ENCODE results near the gene PILRA. TPM values are rescaled to one million over a fixed set of nuclear protein-coding genes. Genes with fewer than 3 reads are reported as not detected.

Gene PILRA
- total RNA-seq, 1 donor: 0.36 TPM

- no peak for TF ChIP-seq CTCF (IDR thresholded peaks at IDR 0.05; ENCODE audit: extremely low read depth, low read depth, low read length)
- no peak overlapping the region for H2AFZ ChIP-seq (ENCODE audit: low read length)
These were observed 17.2 kb downstream of the PILRA start for GRCh38 chr7:100390286-100391009.

GRCh38 chr7:100393233-100393905 lies 20.1 kb downstream of the PILRA start:
- H3K4me3 ChIP-seq (ENCODE audit: insufficient read depth, low read length): no peak overlapping the region
- no peaks in the 10 kb centered on the region for H3K9me3 ChIP-seq (ENCODE audit: low read depth, low read length)
- no peak overlapping the region for H3K27ac ChIP-seq (ENCODE audit: low read depth, low read length)
- peaks cover 6% of the 10 kb centered on the region for H3K4me1 ChIP-seq (ENCODE audit: insufficient read depth, low read length)
- no peak overlapping the region for H2AFZ ChIP-seq (ENCODE audit: low read length)
- no peak for DNase-seq (ENCODE audit: insufficient read length, low spot score, missing footprints)
- no peaks in the 10 kb centered on the region for H3K79me2 ChIP-seq (ENCODE audit: insufficient read depth, low read length)
- no peaks in the 10 kb centered on the region for H3K36me3 ChIP-seq (ENCODE audit: insufficient read depth, low read length)
- TF ChIP-seq CTCF (IDR thresholded peaks at IDR 0.05; ENCODE audit: extremely low read depth, low read depth, low read length): no peak
- H4K20me1 ChIP-seq (ENCODE audit: insufficient read depth, low read length): no peaks in the 10 kb centered on the region
- peaks cover 27% of the 10 kb centered on the region for H3K27me3 ChIP-seq (ENCODE audit: insufficient read depth, low read length)
- H3K4me2 ChIP-seq (ENCODE audit: insufficient read depth, low read length): no peak overlapping the region

More at GRCh38 chr7:100390286-100391009, 17.2 kb downstream of the PILRA start:
- Histone ChIP-seq H3K79me2 (ENCODE audit: insufficient read depth, low read length) (no peaks in the 10 kb centered on the region), H3K4me2 (ENCODE audit: insufficient read depth, low read length) (no peak overlapping the region), H3K9me3 (ENCODE audit: low read depth, low read length) (no peaks in the 10 kb centered on the region), H3K4me1 (ENCODE audit: insufficient read depth, low read length) (peaks cover 6% of the 10 kb centered on the region), H3K36me3 (ENCODE audit: insufficient read depth, low read length) (no peaks in the 10 kb centered on the region), H3K27ac (ENCODE audit: low read depth, low read length) (no peak overlapping the region), H4K20me1 (ENCODE audit: insufficient read depth, low read length) (no peaks in the 10 kb centered on the region), H3K4me3 (ENCODE audit: insufficient read depth, low read length) (no peak overlapping the region), H3K27me3 (ENCODE audit: insufficient read depth, low read length) (peaks cover 18% of the 10 kb centered on the region)
- no peak for DNase-seq (ENCODE audit: insufficient read length, low spot score, missing footprints)

DNA sequence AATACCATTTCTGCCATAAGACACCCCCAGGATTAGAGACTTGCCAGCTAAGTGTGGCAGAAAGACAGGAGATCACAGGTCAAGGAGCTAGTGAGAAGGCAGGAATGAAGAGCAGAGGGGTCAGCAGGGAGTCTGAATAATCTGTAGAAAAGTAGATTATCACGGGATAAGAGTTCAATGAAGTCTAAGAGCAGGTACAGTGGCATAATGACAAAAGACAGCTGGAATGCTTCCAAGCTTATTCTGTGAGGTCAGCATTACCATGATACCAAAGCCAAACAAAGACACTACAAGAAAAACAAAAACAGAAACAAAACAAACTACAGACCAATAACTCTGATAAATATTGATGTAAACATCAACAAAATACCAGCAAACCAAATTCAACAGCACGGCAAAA lies 20.8 kb downstream of the PILRA start:
- Histone ChIP-seq H3K4me1 (ENCODE audit: insufficient read depth, low read length) (peaks cover 6% of the 10 kb centered on the region), H4K20me1 (ENCODE audit: insufficient read depth, low read length) (no peaks in the 10 kb centered on the region), H3K9me3 (ENCODE audit: low read depth, low read length) (no peaks in the 10 kb centered on the region), H3K27me3 (ENCODE audit: insufficient read depth, low read length) (peaks cover 27% of the 10 kb centered on the region), H3K4me2 (ENCODE audit: insufficient read depth, low read length) (no peak overlapping the region), H2AFZ (ENCODE audit: low read length) (no peak overlapping the region), H3K4me3 (ENCODE audit: insufficient read depth, low read length) (no peak overlapping the region), H3K36me3 (ENCODE audit: insufficient read depth, low read length) (no peaks in the 10 kb centered on the region), H3K79me2 (ENCODE audit: insufficient read depth, low read length) (no peaks in the 10 kb centered on the region), H3K27ac (ENCODE audit: low read depth, low read length) (no peak overlapping the region)
- TF ChIP-seq CTCF (IDR thresholded peaks at IDR 0.05; ENCODE audit: extremely low read depth, low read depth, low read length): no peak
- DNase-seq (ENCODE audit: insufficient read length, low spot score, missing footprints): no peak

DNA sequence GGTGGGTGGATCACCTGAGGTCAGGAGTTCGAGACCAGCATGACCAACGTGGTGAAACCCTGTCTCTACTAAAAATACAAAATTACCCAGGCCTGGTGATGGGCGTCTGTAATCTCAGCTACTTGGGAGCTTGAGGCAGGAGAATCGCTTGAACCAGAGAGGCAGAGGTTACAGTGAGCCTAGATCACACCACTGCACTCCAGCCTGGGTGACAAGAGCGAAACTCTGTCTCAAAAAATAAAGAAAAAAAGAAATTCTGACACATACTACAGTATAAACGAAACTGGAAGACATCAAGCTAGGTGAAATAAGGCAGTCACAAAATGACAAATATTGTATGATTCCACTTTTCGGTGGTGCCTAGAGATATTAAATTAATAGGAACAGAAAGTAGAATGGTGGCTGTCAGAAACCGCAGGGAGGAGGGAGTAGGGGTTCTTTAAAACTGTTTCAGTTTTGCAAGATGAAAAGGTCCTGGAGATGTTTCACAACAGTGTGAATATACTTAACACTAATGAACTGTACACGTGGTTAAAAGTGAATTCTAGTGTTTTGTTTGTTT lies 23.2 kb downstream of the PILRA start:
- TF ChIP-seq CTCF (IDR thresholded peaks at IDR 0.05; ENCODE audit: extremely low read depth, low read depth, low read length): no peak
- no peak overlapping the region for H3K27ac ChIP-seq (ENCODE audit: low read depth, low read length)

More for the DNA sequence above, 23.2 kb downstream of the PILRA start:
- Histone ChIP-seq H4K20me1 (ENCODE audit: insufficient read depth, low read length) (no peaks in the 10 kb centered on the region), H3K4me3 (ENCODE audit: insufficient read depth, low read length) (no peak overlapping the region), H3K4me1 (ENCODE audit: insufficient read depth, low read length) (peaks cover 6% of the 10 kb centered on the region), H3K36me3 (ENCODE audit: insufficient read depth, low read length) (no peaks in the 10 kb centered on the region), H3K79me2 (ENCODE audit: insufficient read depth, low read length) (no peaks in the 10 kb centered on the region), H3K9me3 (ENCODE audit: low read depth, low read length) (no peaks in the 10 kb centered on the region), H3K27me3 (ENCODE audit: insufficient read depth, low read length) (peaks cover 18% of the 10 kb centered on the region), H3K4me2 (ENCODE audit: insufficient read depth, low read length) (no peak overlapping the region), H2AFZ (ENCODE audit: low read length) (no peak overlapping the region)
- DNase-seq (ENCODE audit: insufficient read length, low spot score, missing footprints): no peak
